GM12878 (cell line): ENCODE data around the gene GNAL. TPM values are rescaled to one million over a fixed set of nuclear protein-coding genes. Genes with fewer than 3 reads are reported as not detected.

Source experiments
- ATAC-seq: fragments of 200-7000 bp; cut with Tn5 transposase; 3 replicates; pipeline ENCODE4 v1.9.1; 2020; ENCODE audit warnings: mild to moderate bottlenecking, moderate library complexity
- BruUV-seq: library from RNA; stranded (reverse); fragments of 400-500 nt; replicated peaks from 2 replicates; lab custom pipeline; 2021; lab: Mats Ljungman, UMichigan
- CTCF ChIA-PET: fragments of 300-600 bp; sonication (Branson Sonifier 250); formaldehyde crosslinking; extraction: SDS; loops from one replicate; lab custom pipeline; 2021; ENCODE audit warnings: inconsistent platforms; lab: Yijun Ruan, JAX
- POLR2A ChIA-PET: fragments of 350-600 bp; formaldehyde crosslinking; extraction: SDS; loops from one replicate; lab custom pipeline; 2021; ENCODE audit warnings: inconsistent platforms; lab: Charles Lee
- RAD21 ChIA-PET: fragments of 300-600 bp; sonication (Branson Sonifier 250); formaldehyde crosslinking; loops from one replicate; lab custom pipeline; 2023; ENCODE audit warnings: antibody characterized with exemption; ENCODE audit not compliant: unreplicated experiment; lab: Charles Lee
- SMC1A ChIA-PET: fragments of 300-600 bp; sonication (Branson Sonifier 250); formaldehyde crosslinking; loops from one replicate; lab custom pipeline; 2023; ENCODE audit not compliant: unreplicated experiment, uncharacterized antibody; lab: Charles Lee
- DNase-seq: peaks from one replicate; pipeline ENCODE4 v3.0.0-alpha.2; 2011; ENCODE audit warnings: low read depth, low spot score
- FAIRE-seq: peaks from 3 replicates; lab custom pipeline; 2011; peaks lifted over from hg19 to GRCh38; lab: Jason Lieb, UNC
- H2AFZ ChIP-seq: 2 replicates; pipeline ENCODE4 v1.6.0; 2011; ENCODE audit warnings: low read depth, low read length, control low read depth; ENCODE audit not compliant: control insufficient read depth
- H3K27ac ChIP-seq: 2 replicates; pipeline ENCODE4 v1.5.1; 2011; ENCODE audit warnings: control low read depth; ENCODE audit not compliant: control insufficient read depth, insufficient read depth
- H3K27me3 ChIP-seq, 2 experiments: replicated peaks in 1 of 2; 2 replicates each; pipeline versions ENCODE4 v1.6.0 to v1.6.1; 2011; ENCODE audit warnings: low read length in 1 of 2; ENCODE audit not compliant: control insufficient read depth in 2 of 2, insufficient read depth in 2 of 2
- H3K36me3 ChIP-seq, 2 experiments: 2 replicates each; pipeline ENCODE4 v1.5.1; 2011; ENCODE audit warnings: low read length in 1 of 2; ENCODE audit not compliant: control insufficient read depth in 2 of 2, insufficient read depth in 2 of 2
- H3K4me1 ChIP-seq: 2 replicates; pipeline ENCODE4 v1.6.1; 2011; ENCODE audit warnings: mild to moderate bottlenecking, low read length, moderate library complexity, mixed read lengths; ENCODE audit not compliant: control insufficient read depth, insufficient read depth
- H3K4me2 ChIP-seq: 2 replicates; pipeline ENCODE4 v1.6.0; 2011; ENCODE audit warnings: control low read depth; ENCODE audit not compliant: control insufficient read depth, insufficient read depth
- H3K4me3 ChIP-seq: fragments of 200-600 bp; sonication (generic); 2 replicates; pipeline ENCODE4 v1.5.1; 2016
- H3K79me2 ChIP-seq: 2 replicates; pipeline ENCODE4 v1.6.0; 2011; ENCODE audit warnings: low read length; ENCODE audit not compliant: control insufficient read depth, insufficient read depth
- H3K9ac ChIP-seq: 2 replicates; pipeline ENCODE4 v1.8.0; 2011; ENCODE audit warnings: low read length, control low read depth, mixed read lengths; ENCODE audit not compliant: control insufficient read depth, insufficient read depth
- H3K9me3 ChIP-seq: replicated peaks from 3 replicates; pipeline ENCODE4 v1.5.1; 2011; ENCODE audit warnings: mild to moderate bottlenecking, low read length; ENCODE audit not compliant: control insufficient read depth, insufficient read depth
- H4K20me1 ChIP-seq: 2 replicates; pipeline ENCODE4 v1.6.0; 2011; ENCODE audit not compliant: control insufficient read depth, insufficient read depth
- FOS ChIP-seq: IDR thresholded peaks from 3 replicates; pipeline ENCODE4 v1.6.1; 2011; ENCODE audit warnings: borderline replicate concordance; ENCODE audit not compliant: insufficient read length; ENCODE audit errors: extremely low read depth
- FOXK2 ChIP-seq: fragments of 450-650 bp; IDR thresholded peaks from 2 replicates; pipeline ENCODE4 v1.6.1; 2017; ENCODE audit warnings: mild to moderate bottlenecking, moderate library complexity
- FOXM1 ChIP-seq: IDR thresholded peaks from 2 replicates; pipeline ENCODE4 v1.6.1; 2012; ENCODE audit warnings: low read depth, mild to moderate bottlenecking, inconsistent platforms, low read length, moderate library complexity
- GATAD2B ChIP-seq: fragments of 450-650 bp; conservative IDR thresholded peaks from 2 replicates; pipeline ENCODE4 v1.6.1; 2017; ENCODE audit warnings: low read depth, mild to moderate bottlenecking, moderate library complexity
- IKZF1 ChIP-seq: fragments of 450-650 bp; conservative IDR thresholded peaks from 2 replicates; pipeline ENCODE4 v1.6.1; 2017; ENCODE audit warnings: antibody characterized with exemption, mild to moderate bottlenecking
- MXI1 ChIP-seq: fragments of 150-350 bp; IDR thresholded peaks from 2 replicates; pipeline ENCODE4 v1.6.1; 2011; ENCODE audit warnings: low read depth, mild to moderate bottlenecking, inconsistent platforms, low read length, improper control_type of control experiment
- PAX8 ChIP-seq: fragments of 450-650 bp; IDR thresholded peaks from 2 replicates; pipeline ENCODE4 v1.6.1; 2017; ENCODE audit warnings: mild to moderate bottlenecking, moderate library complexity
- POLR2AphosphoS2 ChIP-seq: IDR thresholded peaks from 2 replicates; pipeline ENCODE4 v1.6.1; 2011; ENCODE audit warnings: low read depth, mild to moderate bottlenecking, low read length, improper control_type of control experiment, moderate library complexity
- POU2F2 ChIP-seq: IDR thresholded peaks from 3 replicates; pipeline ENCODE4 v1.6.1; 2011; ENCODE audit warnings: low read depth, mild to moderate bottlenecking, low read length, borderline replicate concordance
- RELA ChIP-seq: fragments of 450-650 bp; IDR thresholded peaks from 2 replicates; pipeline ENCODE4 v1.8.0; 2014; ENCODE audit warnings: borderline replicate concordance; ENCODE audit not compliant: partially characterized antibody
- STAT1 ChIP-seq: fragments of 450-650 bp; conservative IDR thresholded peaks from 2 replicates; pipeline ENCODE4 v1.6.1; 2014; ENCODE audit warnings: antibody characterized with exemption, mild to moderate bottlenecking
- TARDBP ChIP-seq: IDR thresholded peaks from 2 replicates; pipeline ENCODE4 v1.6.1; 2016; ENCODE audit warnings: borderline replicate concordance
- ZNF207 ChIP-seq: fragments of 450-650 bp; IDR thresholded peaks from 2 replicates; pipeline ENCODE4 v1.6.1; 2014; ENCODE audit warnings: antibody characterized with exemption, mild to moderate bottlenecking, borderline replicate concordance
- ZSCAN29 ChIP-seq: fragments of 450-650 bp; IDR thresholded peaks from 2 replicates; pipeline ENCODE4 v1.6.1; 2017; ENCODE audit warnings: mild to moderate bottlenecking, moderate library complexity
- WGBS: methylation state at CpG from one replicate; pipeline ENCODE4 v1.1.6; 2016; ENCODE audit warnings: low lambda C conversion rate; ENCODE audit not compliant: insufficient replicate concordance, insufficient coverage; ENCODE audit errors: missing lambda C conversion rate; 5-methylcytosine and 5-hydroxymethylcytosine counted together
- in situ Hi-C: fragments of 300-500 bp; cut with MboI; formaldehyde crosslinking; loops from 9 replicates; pipeline ENCODE4 v1.14.3; 2018; ENCODE audit warnings: mixed read lengths
- intact Hi-C: fragments of 100-400 bp; cut with micrococcal nuclease; formaldehyde crosslinking; loops from one replicate; pipeline ENCODE4 v1.14.2; 2022; ENCODE audit not compliant: unreplicated experiment
- polyA plus RNA-seq, 11 experiments: library from polyadenylated mRNA; depleted of rRNA in 4 of 11; unstranded in 6 of 11; stranded (reverse) in 5 of 11; fragments of >200 nt; fragmentation: Nextera tagmentation in 4 of 11; fragmentation: Illumina TruSeq in 1 of 11; extraction: Ambion mirVana in 4 of 11; extraction: Trizol in 1 of 11; gene quantifications; 1 replicate in 1 of 11; 2 replicates in 10 of 11; pipeline versions ENCODE4 v1.2.1 to v1.2.3, GENCODE V29; 2011 to 2016; ENCODE audit warnings: inconsistent platforms in 2 of 11, missing spikeins in 2 of 11, low read depth in 1 of 11
- total RNA-seq, 4 experiments: library from RNA; depleted of rRNA in 3 of 4; stranded (reverse); fragments of >200 nt in 3 of 4; fragmentation: Illumina TruSeq in 1 of 4; extraction: Trizol in 1 of 4; gene quantifications; 2 replicates each; pipeline versions ENCODE4 v1.2.1 to v1.2.3, GENCODE V29; 2013 to 2021
- TF ChIP-seq, protein P1 (sequence below): fragments of 450-650 bp; IDR thresholded peaks from 2 replicates; pipeline ENCODE4 v1.6.1; 2016; ENCODE audit warnings: mild to moderate bottlenecking
- TF ChIP-seq, protein P2 (sequence below): fragments of 450-650 bp; IDR thresholded peaks from 2 replicates; pipeline ENCODE4 v1.6.1; 2018; ENCODE audit warnings: borderline replicate concordance, mild to moderate bottlenecking; ENCODE audit not compliant: partially characterized antibody
- TF ChIP-seq, protein P3 (sequence below): fragments of 450-650 bp; IDR thresholded peaks from 2 replicates; pipeline ENCODE4 v1.6.1; 2017; ENCODE audit warnings: mild to moderate bottlenecking

The GNAL gene
- total and polyA plus RNA-seq, 10 of the 15 experiments (the other 5 are each of a cell fraction or from before 2014, with no cell fraction given) = 0.02 to 0.39 (median 0.05) TPM; not detected in 5

DNA sequence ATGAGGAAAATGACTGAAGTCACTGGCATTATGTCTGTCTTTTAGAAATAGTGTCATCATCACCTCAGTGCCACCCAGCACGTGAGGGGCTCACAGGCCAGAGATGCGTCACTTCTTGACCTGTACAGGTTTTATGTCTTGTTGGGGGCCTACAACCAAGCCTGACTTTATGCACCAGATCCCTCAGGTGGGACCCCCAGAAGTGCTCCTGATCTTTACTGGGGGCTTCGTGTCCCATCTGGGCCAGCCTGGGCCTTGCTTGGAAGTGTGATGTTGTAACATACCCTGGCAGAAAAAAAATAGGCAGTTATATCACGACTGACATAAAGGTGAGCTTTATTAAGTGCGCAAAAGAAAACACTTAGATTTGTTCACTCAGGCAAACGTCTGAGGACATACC, 21.5 kb upstream of the GNAL start:
- RAD21 ChIA-PET = no interaction called here
- in situ Hi-C loops = no loop called here

More for the DNA sequence above, 21.5 kb upstream of the GNAL start:
- ChIA-PET SMC1A (no interaction called here), POLR2A (no interaction called here)
- no peak for DNase-seq
- H3K4me1 ChIP-seq = no peaks in the 10 kb centered on the region
- peaks cover 3 to 9% of the 10 kb centered on the region in 2 experiments; a peak in 3 of 4 replicates for H3K27me3 ChIP-seq
- no peak overlapping the region for H3K27ac ChIP-seq
- H3K9me3 ChIP-seq = no peaks in the 10 kb centered on the region
- no TSS peak for BruUV-seq
- TF ChIP-seq, protein P1, sequence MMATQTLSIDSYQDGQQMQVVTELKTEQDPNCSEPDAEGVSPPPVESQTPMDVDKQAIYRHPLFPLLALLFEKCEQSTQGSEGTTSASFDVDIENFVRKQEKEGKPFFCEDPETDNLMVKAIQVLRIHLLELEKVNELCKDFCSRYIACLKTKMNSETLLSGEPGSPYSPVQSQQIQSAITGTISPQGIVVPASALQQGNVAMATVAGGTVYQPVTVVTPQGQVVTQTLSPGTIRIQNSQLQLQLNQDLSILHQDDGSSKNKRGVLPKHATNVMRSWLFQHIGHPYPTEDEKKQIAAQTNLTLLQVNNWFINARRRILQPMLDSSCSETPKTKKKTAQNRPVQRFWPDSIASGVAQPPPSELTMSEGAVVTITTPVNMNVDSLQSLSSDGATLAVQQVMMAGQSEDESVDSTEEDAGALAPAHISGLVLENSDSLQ = no peak
- no peak for TF ChIP-seq STAT1
- TF ChIP-seq TARDBP = no peak
- TF ChIP-seq IKZF1 = no peak
- TF ChIP-seq, protein P2, sequence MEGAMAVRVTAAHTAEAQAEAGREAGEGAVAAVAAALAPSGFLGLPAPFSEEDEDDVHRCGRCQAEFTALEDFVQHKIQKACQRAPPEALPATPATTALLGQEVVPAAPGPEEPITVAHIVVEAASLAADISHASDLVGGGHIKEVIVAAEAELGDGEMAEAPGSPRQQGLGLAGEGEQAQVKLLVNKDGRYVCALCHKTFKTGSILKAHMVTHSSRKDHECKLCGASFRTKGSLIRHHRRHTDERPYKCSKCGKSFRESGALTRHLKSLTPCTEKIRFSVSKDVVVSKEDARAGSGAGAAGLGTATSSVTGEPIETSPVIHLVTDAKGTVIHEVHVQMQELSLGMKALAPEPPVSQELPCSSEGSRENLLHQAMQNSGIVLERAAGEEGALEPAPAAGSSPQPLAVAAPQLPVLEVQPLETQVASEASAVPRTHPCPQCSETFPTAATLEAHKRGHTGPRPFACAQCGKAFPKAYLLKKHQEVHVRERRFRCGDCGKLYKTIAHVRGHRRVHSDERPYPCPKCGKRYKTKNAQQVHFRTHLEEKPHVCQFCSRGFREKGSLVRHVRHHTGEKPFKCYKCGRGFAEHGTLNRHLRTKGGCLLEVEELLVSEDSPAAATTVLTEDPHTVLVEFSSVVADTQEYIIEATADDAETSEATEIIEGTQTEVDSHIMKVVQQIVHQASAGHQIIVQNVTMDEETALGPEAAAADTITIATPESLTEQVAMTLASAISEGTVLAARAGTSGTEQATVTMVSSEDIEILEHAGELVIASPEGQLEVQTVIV = no peak
- TF ChIP-seq ZSCAN29 = no peak
- no peak for TF ChIP-seq GATAD2B
- no peak for TF ChIP-seq ZNF207
- TF ChIP-seq MXI1 = no peak
- no peak for TF ChIP-seq FOXK2
- TF ChIP-seq POU2F2 = no peak
- TF ChIP-seq FOXM1 = no peak
- no peak for TF ChIP-seq RELA
- TF ChIP-seq POLR2AphosphoS2 = no peak
- TF ChIP-seq, protein P3, sequence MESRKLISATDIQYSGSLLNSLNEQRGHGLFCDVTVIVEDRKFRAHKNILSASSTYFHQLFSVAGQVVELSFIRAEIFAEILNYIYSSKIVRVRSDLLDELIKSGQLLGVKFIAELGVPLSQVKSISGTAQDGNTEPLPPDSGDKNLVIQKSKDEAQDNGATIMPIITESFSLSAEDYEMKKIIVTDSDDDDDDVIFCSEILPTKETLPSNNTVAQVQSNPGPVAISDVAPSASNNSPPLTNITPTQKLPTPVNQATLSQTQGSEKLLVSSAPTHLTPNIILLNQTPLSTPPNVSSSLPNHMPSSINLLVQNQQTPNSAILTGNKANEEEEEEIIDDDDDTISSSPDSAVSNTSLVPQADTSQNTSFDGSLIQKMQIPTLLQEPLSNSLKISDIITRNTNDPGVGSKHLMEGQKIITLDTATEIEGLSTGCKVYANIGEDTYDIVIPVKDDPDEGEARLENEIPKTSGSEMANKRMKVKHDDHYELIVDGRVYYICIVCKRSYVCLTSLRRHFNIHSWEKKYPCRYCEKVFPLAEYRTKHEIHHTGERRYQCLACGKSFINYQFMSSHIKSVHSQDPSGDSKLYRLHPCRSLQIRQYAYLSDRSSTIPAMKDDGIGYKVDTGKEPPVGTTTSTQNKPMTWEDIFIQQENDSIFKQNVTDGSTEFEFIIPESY = no peak
- TF ChIP-seq FOS = no peak
- TF ChIP-seq PAX8 = no peak
- TF ChIP-seq, all 136 proteins: peak for 0
- Histone ChIP-seq H3K79me2 (no peaks in the 10 kb centered on the region), H3K36me3 (no peaks in the 10 kb centered on the region), H3K4me2 (no peak overlapping the region), H2AFZ (no peak overlapping the region), H3K4me3 (no peak overlapping the region), H3K9ac (no peak overlapping the region), H4K20me1 (no peaks in the 10 kb centered on the region; the same call in 1 of the 2 replicates)
- WGBS = 24% methylated on average over 6 of the region's 6 CpGs
- CTCF ChIA-PET = interaction anchor here (0.6 to 2.9 kb wide), 2 partner anchors 12 to 40 kb away, joined by 3 to 19 read pairs; no protein-coding TSS in a partner anchor
- intact Hi-C loops = no loop called here
- ATAC-seq (no peak), FAIRE-seq (no peak)
